Measurements from ENCODE around the gene NLRC5. TPM values are rescaled to one million over a fixed set of nuclear protein-coding genes. Genes with fewer than 3 reads are reported as not detected.

The NLRC5 gene
- total RNA-seq, 1 donor from 2014 or later, result 29.9 TPM

GRCh38 chr16:57126411-57126810 is 137.1 kb downstream of the NLRC5 start:
- Histone ChIP-seq H3K9ac (ENCODE audit: low read length) (no peak overlapping the region), H3K79me2 (ENCODE audit: insufficient read depth, low read length) (no peaks in the 10 kb centered on the region), H2AFZ (ENCODE audit: low read depth, low read length) (no peak overlapping the region), H3K27me3 (ENCODE audit: insufficient read depth, low read length) (no peaks in the 10 kb centered on the region), H3K4me3 (ENCODE audit: insufficient read depth, low read depth, low read length) (no peak overlapping the region), H4K20me1 (ENCODE audit: insufficient read depth, low read length) (no peaks in the 10 kb centered on the region), H3K4me1 (ENCODE audit: insufficient read depth, low read length) (no peaks in the 10 kb centered on the region), H3K27ac (ENCODE audit: low read depth, low read length) (no peak overlapping the region), H3K36me3 (ENCODE audit: insufficient read depth, low read length) (peaks cover 2% of the 10 kb centered on the region), H3K4me2 (ENCODE audit: low read length) (no peak overlapping the region), H3K9me3 (ENCODE audit: insufficient read depth, low read depth, low read length) (no peaks in the 10 kb centered on the region)
- no peak for FAIRE-seq
- peaks cover 15% of the 10 kb centered on the region for H3K36me3 Mint-ChIP-seq (ENCODE audit: low read depth, unreplicated experiment)
- H3K27me3 Mint-ChIP-seq (ENCODE audit: low read depth, unreplicated experiment), result peaks cover 2% of the 10 kb centered on the region
- no peak for TF ChIP-seq CTCF (IDR thresholded peaks at IDR 0.05; ENCODE audit: insufficient read depth, low read depth, low read length)
- no peak for TF ChIP-seq EZH2 (IDR thresholded peaks at IDR 0.05; ENCODE audit: insufficient read depth, low read length)
- no peaks in the 10 kb centered on the region for H3K9me3 Mint-ChIP-seq (ENCODE audit: unreplicated experiment)
- H3K4me1 Mint-ChIP-seq (ENCODE audit: low read depth, unreplicated experiment), result peaks cover 4% of the 10 kb centered on the region
- H3K4me3 Mint-ChIP-seq (ENCODE audit: unreplicated experiment), result no peak overlapping the region
- H3K27ac Mint-ChIP-seq (ENCODE audit: unreplicated experiment), result peak overlapping the region; percentile 13
- no peak for DNase-seq (ENCODE audit: low read depth)

DNA sequence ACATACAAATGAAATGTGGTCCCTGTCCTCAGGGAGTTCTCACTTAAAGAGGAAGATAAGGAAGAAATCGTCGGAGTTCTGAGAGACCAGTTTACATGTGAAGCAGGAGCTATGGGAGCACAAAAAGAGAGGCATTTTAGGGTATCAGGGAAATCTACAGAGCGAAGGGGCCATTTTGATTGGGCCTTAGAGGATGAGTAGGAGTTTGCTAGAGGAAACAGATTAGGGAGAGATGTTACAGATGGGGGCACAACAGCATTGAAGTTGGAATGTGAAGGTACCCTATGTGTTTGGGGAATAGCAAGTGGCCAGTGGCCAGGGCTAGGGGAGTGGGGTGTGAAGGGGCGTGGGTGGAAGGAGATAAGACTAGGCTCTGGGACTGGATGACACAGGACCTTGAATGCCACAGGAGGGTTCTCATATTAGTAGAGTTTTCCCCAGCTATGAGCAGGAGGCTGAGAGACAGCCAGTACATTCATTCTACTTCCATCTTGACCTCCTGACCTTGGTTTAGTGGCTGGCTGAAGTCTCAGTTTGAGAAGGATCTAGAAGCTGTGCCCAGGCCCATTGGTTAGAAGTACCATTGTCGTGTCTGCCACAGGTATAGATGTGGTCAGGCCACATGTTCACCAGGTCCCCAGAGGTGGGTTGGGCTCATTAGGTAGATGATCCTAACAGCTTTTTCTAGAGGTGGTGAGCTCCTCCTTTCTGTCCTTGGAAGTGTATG is 137.8 kb downstream of the NLRC5 start:
- Histone ChIP-seq H3K4me2 (ENCODE audit: low read length) (no peak overlapping the region), H3K27me3 (ENCODE audit: insufficient read depth, low read length) (no peaks in the 10 kb centered on the region), H3K4me3 (ENCODE audit: insufficient read depth, low read depth, low read length) (no peak overlapping the region), H3K36me3 (ENCODE audit: insufficient read depth, low read length) (peaks cover 2% of the 10 kb centered on the region), H2AFZ (ENCODE audit: low read depth, low read length) (no peak overlapping the region), H3K27ac (ENCODE audit: low read depth, low read length) (no peak overlapping the region), H4K20me1 (ENCODE audit: insufficient read depth, low read length) (no peaks in the 10 kb centered on the region), H3K4me1 (ENCODE audit: insufficient read depth, low read length) (no peaks in the 10 kb centered on the region), H3K9me3 (ENCODE audit: insufficient read depth, low read depth, low read length) (no peaks in the 10 kb centered on the region), H3K79me2 (ENCODE audit: insufficient read depth, low read length) (no peaks in the 10 kb centered on the region), H3K9ac (ENCODE audit: low read length) (no peak overlapping the region)
- H3K27ac Mint-ChIP-seq (ENCODE audit: unreplicated experiment), result no peak overlapping the region
- no peaks in the 10 kb centered on the region for H3K9me3 Mint-ChIP-seq (ENCODE audit: unreplicated experiment)
- peaks cover 4% of the 10 kb centered on the region for H3K4me1 Mint-ChIP-seq (ENCODE audit: low read depth, unreplicated experiment)
- FAIRE-seq (no peak), DNase-seq (ENCODE audit: low read depth) (no peak)
- TF ChIP-seq CTCF (IDR thresholded peaks at IDR 0.05; ENCODE audit: insufficient read depth, low read depth, low read length), result no peak
- TF ChIP-seq EZH2 (IDR thresholded peaks at IDR 0.05; ENCODE audit: insufficient read depth, low read length), result no peak
- H3K4me3 Mint-ChIP-seq (ENCODE audit: unreplicated experiment), result no peak overlapping the region
- H3K36me3 Mint-ChIP-seq (ENCODE audit: low read depth, unreplicated experiment), result peaks cover 21% of the 10 kb centered on the region
- H3K27me3 Mint-ChIP-seq (ENCODE audit: low read depth, unreplicated experiment), result peaks cover 3% of the 10 kb centered on the region

DNA sequence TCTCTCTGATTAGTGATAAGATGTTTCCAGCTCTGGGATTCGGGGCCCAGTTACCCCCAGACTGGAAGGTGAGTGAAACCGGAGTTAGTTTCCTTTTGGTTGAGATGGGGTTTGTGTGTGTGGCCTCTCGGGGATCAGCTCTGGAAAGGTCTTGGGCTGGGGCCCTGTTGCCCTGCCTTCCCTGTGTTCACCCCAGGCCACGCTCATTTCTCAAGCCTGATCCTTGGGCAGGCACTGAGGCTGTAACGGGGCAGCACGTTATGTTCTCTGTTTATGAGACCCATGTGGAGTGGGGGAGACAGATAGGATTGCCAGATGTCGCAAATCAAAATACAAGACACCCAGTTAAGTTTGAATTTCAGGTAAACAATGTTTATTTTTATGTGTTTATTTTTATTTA is 138.5 kb downstream of the NLRC5 start:
- Histone ChIP-seq H3K27me3 (ENCODE audit: insufficient read depth, low read length) (no peaks in the 10 kb centered on the region), H3K27ac (ENCODE audit: low read depth, low read length) (no peak overlapping the region), H3K9me3 (ENCODE audit: insufficient read depth, low read depth, low read length) (no peaks in the 10 kb centered on the region), H3K4me1 (ENCODE audit: insufficient read depth, low read length) (no peaks in the 10 kb centered on the region), H3K79me2 (ENCODE audit: insufficient read depth, low read length) (no peaks in the 10 kb centered on the region), H3K36me3 (ENCODE audit: insufficient read depth, low read length) (peaks cover 2% of the 10 kb centered on the region), H4K20me1 (ENCODE audit: insufficient read depth, low read length) (no peaks in the 10 kb centered on the region), H3K4me3 (ENCODE audit: insufficient read depth, low read depth, low read length) (no peak overlapping the region), H3K4me2 (ENCODE audit: low read length) (no peak overlapping the region), H3K9ac (ENCODE audit: low read length) (no peak overlapping the region), H2AFZ (ENCODE audit: low read depth, low read length) (no peak overlapping the region)
- no peak overlapping the region for H3K4me3 Mint-ChIP-seq (ENCODE audit: unreplicated experiment)
- DNase-seq (ENCODE audit: low read depth) (no peak), FAIRE-seq (no peak)
- H3K9me3 Mint-ChIP-seq (ENCODE audit: unreplicated experiment), result no peaks in the 10 kb centered on the region
- no peak for TF ChIP-seq EZH2 (IDR thresholded peaks at IDR 0.05; ENCODE audit: insufficient read depth, low read length)
- no peak for TF ChIP-seq CTCF (IDR thresholded peaks at IDR 0.05; ENCODE audit: insufficient read depth, low read depth, low read length)
- peaks cover 4% of the 10 kb centered on the region for H3K4me1 Mint-ChIP-seq (ENCODE audit: low read depth, unreplicated experiment)
- peaks cover 3% of the 10 kb centered on the region for H3K27me3 Mint-ChIP-seq (ENCODE audit: low read depth, unreplicated experiment)
- peaks cover 21% of the 10 kb centered on the region for H3K36me3 Mint-ChIP-seq (ENCODE audit: low read depth, unreplicated experiment)
- H3K27ac Mint-ChIP-seq (ENCODE audit: unreplicated experiment), result peak overlapping the region; percentile 6
